NOMO-1 treated with DMSO at 0.1 percent for 48 hours (cell line): ENCODE measurements around the gene CYBC1.
A peak's percentile ranks its signal among the peaks of the same experiment; 100 is the strongest.

Experiments used
- DNase-seq: peaks from one replicate; lab custom pipeline; 2025; ENCODE audit not compliant: unreplicated experiment; lab: John Stamatoyannopoulos, UW

The CYBC1 gene

DNA sequence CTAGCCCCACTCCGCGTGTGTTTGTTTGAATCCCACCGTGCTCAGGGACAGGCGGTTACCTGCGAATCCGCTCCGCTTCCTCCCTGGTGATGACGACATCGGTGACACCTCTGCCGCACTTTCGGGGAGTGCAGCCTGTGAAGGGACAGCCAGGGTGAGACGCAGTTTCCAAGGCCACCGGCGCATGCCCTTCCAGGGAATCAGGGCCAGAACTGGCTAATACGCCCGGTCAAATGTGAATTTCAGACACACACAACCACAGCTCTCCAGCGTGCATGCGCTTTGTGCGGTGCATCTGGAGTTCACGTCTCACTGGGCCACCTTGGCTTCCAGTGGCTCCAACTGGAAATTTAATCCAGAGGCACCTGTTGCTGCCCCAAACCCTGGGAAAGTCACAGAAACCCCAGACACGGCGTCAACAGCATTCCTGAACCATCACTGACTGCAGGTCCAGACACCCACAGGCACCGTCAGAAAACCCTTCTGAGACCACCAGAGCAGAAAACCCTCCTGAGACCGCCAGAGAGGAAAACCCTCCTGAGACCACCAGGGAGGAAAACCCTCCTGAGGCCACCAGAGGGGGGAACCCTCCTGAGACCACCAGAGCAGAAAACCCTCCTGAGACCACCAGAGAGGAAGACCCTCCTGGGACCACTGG, 39.0 kb downstream of the CYBC1 start:
- no peak for DNase-seq

DNA sequence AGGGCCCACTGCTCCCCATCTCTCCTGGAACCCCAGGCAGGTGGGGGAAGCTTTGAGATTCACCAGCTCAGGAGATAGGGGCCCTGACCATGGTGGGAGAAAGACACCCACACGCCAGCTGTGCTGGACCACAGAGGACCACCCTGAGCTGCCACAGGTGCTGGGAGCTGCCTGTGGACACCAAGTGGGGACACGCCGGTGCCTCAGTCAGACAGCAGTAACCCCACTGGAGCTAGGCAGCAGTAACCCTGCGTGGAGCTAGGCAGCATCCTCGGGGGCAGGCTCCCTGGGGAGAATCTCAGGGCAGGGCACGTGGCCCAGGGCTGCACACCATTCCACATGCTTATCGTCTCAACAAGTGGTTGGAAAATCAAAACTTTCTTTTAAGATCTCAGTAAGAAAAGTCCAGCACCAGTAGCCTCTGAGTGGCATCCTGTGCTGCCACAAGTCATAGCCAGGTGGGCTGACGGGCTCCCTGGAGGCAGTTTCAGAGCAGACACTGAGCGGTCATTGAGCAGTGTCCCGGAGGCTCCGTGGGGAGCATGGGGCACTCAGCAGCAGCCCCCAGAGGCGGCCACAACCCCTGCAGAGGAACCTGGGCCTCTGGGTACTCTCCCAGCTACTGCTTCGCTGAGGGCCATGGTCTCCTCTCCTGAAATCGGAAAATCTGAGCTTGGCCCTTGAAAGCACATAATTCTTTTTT, 40.4 kb downstream of the CYBC1 start:
- no peak for DNase-seq

DNA sequence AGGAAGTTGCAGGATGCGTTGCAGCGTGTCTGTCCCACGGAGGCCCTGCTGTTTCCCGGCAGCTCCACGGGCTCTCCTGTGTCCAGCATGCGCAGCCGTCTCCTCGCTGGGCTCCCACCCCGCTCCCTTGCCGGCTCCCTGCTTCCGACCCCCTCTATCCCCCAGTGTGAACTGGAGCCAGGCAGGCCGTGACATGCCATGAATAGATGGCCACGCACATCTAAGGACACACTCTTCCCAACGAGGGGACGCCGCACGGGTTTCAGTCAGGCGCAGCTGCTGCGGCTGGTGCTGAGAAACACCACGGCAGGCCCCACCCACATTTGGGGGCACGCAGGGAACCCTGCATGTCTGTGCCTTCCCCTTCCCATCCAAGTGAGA, 41.6 kb downstream of the CYBC1 start:
- no peak for DNase-seq

DNA sequence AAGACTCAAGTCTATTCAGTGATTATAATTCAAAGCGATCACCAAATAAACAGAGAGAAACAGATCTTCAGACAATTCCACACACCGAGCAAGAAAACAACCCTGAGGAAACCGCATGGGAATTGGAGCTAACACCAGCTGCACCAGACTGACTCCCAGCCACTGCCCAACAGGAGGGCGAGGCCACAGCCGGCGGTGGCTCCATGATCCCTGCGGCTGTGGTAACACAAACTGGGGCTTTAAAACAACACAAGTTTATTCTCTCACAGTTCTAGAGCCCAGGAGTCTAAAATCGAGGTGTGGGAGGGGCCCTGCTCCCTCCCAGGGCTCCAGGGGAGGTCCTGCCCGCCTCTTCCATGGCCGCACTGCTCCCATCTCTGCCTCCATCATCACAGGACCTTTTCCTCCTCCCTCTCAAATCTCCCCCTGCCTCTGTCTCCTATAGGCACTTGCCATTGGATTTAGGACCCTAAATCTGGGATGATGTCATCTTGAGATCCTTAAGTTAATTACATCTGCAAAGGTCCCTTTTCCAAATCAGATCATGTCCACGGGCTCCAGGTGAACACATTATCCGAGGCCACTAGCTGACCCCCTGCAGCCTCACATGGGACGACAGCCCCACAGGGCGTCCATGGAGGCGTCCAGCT, 42.1 kb downstream of the CYBC1 start:
- no peak for DNase-seq

DNA sequence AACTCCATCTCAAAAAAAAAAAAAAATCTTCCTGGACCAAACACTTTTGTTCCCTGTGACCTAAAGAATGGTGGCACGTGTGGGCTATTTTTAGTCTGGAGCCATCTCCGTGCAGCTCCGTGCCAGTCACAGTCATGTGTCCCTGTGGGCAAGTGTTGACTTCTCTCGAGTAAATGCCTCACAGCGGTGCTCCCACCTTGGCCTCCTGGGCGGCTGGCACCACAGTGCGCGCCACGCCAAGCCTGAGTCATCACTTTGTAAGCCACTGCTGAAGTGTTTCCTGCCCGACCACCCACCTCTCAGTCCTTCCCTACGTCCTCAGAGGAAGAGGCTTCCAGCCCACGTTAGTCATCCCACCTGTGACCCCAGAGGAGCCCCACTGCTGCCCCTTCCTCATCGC, 43.3 kb downstream of the CYBC1 start:
- no peak for DNase-seq

DNA sequence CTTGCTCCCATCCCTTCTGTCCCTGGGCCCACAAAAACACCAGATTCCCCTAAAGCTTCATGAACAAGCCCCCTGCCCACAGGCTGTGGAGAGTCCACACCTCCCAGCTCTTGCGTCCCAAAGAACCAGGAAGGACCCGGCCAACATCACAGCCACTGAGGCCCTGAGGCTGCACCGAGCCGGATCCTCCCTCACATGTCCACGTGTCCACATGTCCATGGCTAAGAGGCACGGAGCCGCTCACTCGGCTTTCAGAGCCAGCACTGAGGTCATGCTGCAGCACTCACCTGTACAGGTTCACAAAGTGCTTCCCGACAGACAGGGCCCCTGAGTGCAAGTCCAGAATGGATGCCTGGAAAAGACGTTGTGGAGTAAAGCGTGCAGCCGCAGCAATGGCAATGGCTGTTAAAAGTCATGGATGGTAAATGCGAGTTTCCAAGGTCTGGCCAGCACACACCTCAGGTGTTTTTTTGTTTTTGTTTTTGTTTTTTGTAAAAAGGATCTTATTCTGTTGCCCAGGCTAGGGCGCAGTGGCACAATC, 44.4 kb downstream of the CYBC1 start:
- no peak for DNase-seq

DNA sequence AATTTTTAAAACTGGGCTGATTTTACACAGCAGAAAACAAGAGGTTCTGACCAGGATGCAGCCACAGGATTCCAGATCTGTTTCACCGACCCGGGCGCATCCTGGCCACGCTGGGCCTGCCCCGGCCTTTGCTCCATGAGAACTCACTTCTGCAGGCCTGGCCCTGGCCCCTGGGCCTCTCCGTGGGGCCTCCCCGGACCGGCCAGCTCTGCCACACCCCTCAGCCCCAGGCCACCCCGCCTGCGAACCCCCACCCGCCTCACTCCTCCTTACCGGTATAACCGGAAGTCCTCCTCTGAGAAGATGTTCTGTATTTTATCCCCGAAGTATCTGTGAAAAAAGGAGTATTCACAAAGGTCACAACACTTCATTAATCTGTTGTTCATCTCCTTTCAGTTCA, 45.5 kb downstream of the CYBC1 start:
- no peak for DNase-seq

DNA sequence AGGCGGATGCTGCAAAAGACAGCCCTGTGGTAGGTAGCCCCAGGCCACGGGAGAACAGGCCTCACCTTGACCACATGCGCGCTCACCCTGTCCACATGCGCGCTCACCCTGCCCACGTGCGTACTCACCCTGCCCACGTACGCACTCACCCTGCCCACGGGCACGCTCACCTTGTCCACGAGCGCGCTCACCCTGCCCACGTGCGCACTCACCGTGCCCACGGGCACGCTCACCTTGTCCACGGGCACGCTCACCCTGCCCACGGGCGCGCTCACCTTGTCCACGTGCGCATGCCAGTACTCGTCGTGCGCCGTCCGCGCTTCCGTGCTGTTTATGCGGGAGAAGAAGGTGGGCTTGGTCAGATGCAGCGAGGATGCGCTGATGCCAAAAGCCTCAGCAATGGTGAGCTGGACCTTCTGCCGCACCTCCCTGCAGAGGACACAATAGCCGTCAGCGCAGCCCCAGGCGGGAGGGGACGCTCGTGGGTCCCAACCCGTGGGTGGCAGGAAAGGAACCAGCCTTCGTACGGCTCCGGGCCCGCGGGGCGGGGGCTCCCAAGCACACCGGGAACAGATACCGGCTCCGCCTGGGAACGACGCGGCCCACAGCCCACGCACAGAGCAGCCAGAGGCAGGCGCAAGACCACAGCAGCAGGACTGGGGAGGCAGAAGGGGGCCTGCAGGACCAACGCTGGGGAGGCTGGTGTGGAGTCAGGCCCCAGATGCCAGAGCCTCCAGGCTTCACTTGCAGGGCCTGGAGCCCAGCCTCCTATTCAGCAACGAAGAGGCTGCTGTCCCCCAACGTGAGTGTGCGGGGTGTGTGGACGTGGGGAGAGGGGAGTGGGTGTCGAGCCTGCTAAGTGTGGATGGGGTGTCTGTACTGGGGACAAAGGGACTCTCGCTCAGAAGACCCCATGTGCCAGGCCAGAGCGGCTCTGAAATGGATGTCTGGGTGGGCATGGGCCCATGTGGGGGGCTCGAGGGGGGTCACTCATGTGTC, 46.6 kb downstream of the CYBC1 start:
- DNase-seq = no peak

DNA sequence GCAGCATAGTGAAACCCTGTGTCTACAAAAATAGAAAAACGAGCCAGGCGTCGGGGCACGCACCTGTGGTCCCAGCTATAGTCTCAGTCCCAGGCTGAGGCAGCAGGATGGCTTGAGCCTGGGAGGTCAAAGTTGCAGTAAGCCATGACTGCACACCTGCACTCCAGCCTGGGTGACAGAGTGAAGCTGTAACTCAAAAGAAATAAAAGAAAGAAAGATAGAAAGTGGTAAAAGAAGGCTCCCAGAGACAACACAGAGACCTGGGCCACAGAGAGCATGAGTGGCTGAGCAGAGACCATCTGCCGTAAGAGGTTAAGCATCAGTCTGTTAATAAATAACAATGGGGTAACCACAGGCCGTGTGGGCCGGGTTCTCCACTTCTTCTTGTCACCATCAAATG, 47.7 kb downstream of the CYBC1 start:
- DNase-seq = no peak

DNA sequence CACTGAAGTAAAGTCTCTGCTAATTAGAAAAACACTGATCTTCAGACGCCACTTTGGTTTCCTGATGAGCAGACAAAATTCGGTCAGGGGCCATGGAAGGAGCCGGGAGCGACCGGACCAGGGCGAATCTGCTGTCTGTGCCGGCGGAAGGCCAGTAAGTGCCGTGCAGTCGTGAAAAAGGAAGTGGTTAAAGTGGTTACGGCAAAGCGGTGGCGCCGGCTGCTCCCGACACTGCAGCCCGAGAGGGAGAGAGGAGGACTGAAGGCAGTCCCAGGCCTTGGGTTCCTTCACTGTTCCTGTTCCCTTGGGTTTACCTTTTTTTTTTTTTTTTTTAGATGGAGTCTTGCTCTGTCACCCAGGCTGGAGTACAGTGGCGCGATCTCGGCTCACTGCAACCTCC, 49.7 kb downstream of the CYBC1 start:
- peak; percentile 88 for DNase-seq

DNA sequence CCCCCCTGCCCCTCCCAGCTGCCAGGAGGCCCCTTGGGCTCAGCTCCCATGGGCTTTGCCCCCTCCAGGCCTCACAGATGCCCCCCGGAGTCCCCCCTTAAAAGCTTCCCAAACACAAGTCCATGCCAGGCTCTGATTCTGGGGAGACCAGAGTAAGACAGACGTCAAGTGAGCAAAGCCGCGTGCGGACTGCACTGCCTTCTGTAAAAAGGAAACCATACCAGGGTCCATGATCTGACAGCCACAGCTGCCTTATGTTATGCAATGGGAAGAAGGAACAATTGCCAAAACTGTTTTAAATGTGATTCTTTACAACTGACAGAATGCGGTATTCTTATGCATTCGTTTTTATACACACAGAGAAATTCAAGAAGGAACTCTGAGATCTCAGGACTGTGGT, 50.3 kb downstream of the CYBC1 start:
- peak; percentile 76 for DNase-seq

DNA sequence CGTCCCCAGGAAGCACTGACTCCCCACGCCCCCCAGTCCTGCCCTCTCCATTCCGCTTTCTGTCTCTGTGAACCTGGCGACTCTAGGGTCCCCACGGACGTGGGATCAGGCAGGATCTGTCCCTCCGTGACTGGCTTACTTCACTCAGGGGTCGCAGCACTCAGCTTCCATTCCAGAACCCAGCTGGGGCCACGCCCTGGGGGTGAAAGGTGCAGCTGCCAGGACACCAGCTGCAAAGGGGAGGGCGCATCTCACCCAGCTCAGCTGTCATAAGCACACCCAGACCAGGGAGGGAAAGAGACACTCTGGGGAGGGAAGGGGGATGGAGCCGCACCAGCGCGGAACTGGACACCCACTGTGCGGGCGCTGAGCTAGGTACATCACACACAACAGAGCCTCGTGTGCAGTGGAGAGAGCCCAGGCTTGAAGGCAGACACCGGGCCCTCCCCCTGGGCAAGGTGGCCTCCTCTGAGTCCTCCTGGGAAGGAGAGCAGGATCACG, 50.9 kb downstream of the CYBC1 start:
- DNase-seq = no peak

DNA sequence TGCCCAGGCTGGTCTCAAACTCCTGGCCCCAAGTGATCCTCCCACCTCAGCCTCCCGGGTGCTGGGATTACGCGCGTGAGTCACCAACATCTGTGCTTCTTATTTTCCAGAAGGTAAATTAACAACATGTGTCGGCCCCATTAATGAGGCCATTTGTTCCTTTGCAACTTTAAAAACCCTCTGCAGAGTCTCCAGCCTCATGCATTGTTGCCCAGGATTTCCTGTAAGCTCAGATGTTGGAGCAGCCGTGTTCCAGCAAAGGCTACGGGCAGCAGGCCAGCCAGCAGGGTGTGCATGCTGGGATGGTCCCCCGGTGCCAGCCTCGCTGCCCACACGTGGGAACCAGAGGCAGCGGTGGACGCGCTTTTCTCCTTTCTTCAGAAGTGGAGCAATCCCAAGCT, 51.5 kb downstream of the CYBC1 start:
- DNase-seq = no peak

DNA sequence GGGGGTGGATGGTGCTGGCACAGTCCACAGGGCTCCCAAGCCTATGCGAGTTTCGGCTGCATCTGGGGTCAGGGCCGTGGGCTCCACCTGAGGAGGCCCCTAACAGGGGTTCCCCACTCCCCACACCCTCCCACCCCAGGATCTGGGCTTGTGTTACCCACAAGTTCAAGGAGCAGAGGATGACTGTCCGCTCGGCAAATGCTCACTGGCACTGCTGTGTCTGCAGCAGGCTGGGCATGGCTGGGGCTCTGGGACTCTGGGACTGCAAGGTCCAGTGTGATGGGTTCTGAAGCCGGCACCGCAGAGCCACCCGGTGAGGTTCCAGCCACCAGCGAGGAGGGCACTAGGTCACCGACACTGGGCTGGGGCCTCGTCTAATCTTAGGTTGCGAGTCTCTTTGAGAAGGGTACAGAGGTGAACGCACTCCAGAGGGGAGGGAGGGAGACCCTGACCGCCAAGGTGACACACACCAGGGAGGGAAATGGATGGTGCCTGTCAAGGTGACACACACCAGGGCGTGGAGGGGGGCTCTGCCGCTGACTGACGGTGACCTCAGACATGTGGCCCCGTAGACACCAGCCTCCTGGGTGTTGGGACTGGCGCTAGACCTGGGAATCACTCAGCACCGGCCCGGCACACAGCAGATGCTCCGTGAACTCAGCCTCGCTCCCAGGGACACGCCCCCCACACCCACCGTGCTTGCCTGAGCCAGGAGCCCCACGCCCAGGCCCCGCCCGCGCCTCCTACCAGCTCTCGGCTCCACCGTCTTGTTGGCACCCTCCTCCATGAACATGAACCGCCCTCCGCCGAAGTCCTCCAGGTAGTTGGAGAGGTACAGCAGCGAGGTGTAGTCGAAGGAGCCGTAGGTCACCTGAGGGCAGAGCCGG, 52.9 kb downstream of the CYBC1 start:
- DNase-seq = no peak

DNA sequence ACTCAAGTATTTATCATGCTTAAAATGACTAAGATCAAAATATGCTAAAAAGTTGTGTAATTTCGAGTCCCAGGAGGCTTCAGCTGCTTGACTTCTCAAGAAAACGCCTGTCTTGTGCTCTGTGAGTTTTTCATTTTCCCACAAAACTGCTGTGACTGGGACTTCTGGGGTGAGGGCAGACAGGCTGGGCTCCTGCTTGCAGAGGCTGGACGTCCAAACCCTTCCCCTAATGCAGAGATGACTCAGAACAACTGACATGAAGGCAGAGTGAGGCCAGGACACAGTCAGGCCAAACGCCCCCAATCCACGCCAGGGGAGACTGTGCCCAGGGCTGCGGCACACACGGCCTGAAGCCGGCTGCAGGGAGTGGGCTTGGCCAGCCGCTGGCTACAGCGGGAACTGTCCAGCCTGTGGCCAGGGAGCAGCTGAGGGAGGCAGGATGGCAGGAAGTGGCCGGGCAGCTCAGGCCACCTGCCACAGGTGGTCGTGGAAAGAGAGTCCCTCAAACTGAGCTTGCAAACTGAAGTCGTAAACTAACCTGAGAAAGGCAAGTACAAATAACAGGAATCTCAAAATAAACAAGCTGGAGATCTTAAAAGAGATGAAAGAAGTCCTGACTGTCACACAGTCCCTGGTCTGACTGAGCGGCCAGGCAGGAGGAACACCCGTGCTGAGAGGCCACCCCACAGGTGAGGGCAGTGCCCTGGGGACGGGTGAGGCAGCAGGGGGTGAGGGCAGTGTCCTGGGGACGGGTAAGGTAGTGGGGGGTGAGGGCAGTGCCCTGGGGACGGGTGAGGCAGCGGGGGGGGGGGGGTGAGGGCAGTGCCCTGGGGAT, 53.7 kb downstream of the CYBC1 start:
- no peak for DNase-seq

DNA sequence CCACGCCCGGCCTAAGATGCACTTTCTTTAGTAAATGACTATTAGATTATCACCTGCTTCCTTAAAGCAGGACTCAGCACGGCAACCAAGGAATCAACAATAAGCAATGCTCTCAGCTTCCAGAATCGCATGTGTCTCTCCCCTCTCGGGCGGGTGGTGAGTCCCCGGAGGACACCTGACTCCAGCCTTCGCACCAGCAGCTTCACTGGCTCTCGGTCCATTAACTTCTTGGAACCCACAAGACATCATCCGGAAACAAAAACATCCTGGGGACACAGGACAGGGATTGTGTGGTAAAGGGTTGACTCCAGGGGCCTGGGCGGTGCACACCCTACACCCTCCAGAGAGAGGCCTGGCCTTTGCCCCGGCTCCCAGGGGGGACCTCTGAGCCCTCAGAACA, 56.3 kb downstream of the CYBC1 start:
- no peak for DNase-seq

DNA sequence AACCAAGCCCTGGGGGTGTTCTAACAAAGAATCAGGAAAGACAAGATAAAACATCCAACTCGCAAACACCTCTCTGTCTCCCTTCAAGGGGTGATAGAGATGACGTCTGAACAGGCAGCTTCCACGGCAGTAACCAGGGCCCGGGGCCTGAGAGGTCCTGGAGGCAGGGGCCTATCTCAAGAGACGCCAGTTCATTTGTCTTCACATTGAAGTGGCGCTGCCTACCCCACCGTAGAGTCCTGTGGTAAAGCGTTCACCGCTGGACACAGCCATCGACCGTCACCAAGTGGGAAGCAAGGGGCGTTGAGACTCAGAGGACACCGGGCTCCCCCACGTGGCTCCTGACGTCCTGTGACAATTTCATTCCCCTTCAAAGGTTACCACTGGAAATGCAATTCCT, 57.6 kb downstream of the CYBC1 start:
- no peak for DNase-seq
